Measurements from ENCODE around the gene LRRC2.

DNA sequence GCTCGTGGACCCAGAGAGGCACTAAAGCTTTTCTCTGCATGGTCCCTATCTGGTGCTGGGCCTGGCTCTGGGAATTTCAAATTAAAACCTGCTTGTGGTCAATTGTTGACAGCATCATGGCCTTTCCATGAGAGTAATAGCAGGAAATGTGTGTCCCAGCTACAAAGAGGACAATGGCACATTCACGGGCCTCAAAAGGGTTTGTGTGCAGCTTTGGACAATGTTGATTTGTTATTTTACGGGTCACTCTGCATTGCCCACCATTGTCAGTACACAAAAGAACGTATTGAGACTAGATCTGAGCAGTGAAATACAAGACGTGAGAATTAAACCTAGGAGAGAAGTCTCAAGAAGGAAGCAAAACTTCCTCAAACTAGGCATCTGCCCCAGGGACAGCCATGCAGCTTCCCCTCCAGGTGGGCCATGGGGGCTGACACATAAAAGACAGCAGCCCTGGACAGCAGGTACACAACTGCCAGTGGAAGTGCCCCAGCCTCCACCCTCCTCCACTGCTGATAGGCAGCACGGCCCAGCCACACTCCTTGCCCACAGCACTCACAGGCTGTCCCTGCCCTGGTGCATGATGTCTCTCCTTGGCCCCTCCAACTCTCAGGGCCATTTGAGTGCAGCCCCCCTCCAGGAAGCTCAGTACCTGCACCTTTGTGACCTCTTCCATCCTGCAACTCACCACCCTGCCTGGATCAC, 85.5 kb downstream of the LRRC2 start:
- TF ChIP-seq GATA1 (IDR thresholded peaks at IDR 0.05; ENCODE audit: low read depth, low read length) (no peak), POLR2A (IDR thresholded peaks at IDR 0.05; ENCODE audit: low read length) (no peak)

Data from erythroblast (primary cell).